Tibial artery (tissue), 4 donors: ENCODE results near the gene COL27A1.

ENCODE experiments used
- DNase-seq, 2 donors: peaks; one replicate each; pipeline ENCODE4 v3.0.0-alpha.2; 2019
- H3K27ac ChIP-seq, 2 donors: fragments of 200-600 bp; sonication (generic) in 1 of 2; 1 replicate in 1 of 2; 2 replicates in 1 of 2; pipeline ENCODE4 v1.5.1; 2018 to 2019; ENCODE audit warnings: mild to moderate bottlenecking in 1 of 2
- H3K27me3 ChIP-seq, 2 donors: fragments of 200-600 bp; sonication (generic) in 1 of 2; one replicate each; pipeline versions ENCODE4 v1.5.1 to v1.6.0; 2016 to 2019
- H3K36me3 ChIP-seq, 3 donors: fragments of 200-600 bp; sonication (generic) in 2 of 3; one replicate each; pipeline ENCODE4 v1.5.1; 2016 to 2019; ENCODE audit warnings: mild to moderate bottlenecking in 2 of 3
- H3K4me1 ChIP-seq, 4 donors: fragments of 200-600 bp; sonication (generic) in 2 of 4; 1 replicate in 3 of 4; 2 replicates in 1 of 4; pipeline ENCODE4 v1.5.1; 2016 to 2019
- H3K4me3 ChIP-seq, 2 donors: fragments of 200-600 bp; sonication (generic) in 1 of 2; 1 replicate in 1 of 2; 2 replicates in 1 of 2; pipeline ENCODE4 v1.5.1; 2018 to 2019; ENCODE audit warnings: mild to moderate bottlenecking in 2 of 2
- H3K9me3 ChIP-seq, 3 donors: fragments of 200-600 bp; sonication (generic) in 1 of 3; one replicate each; pipeline ENCODE4 v1.5.1; 2016 to 2019
- intact Hi-C: fragments of 100-400 bp; cut with DNase I; formaldehyde crosslinking; loops from one replicate; pipeline ENCODE4 v1.15.0; 2023; ENCODE audit warnings: low total_unique reads
- TF ChIP-seq, protein P1 (sequence below), 2 experiments: fragments of 200-600 bp in 1 of 2; fragments of 450-650 bp in 1 of 2; IDR thresholded peaks; one replicate each; pipeline ENCODE4 v1.5.1; 2017 to 2019; ENCODE audit warnings: antibody characterized with exemption in 2 of 2, mild to moderate bottlenecking in 1 of 2, moderate library complexity in 1 of 2

The COL27A1 gene

DNA sequence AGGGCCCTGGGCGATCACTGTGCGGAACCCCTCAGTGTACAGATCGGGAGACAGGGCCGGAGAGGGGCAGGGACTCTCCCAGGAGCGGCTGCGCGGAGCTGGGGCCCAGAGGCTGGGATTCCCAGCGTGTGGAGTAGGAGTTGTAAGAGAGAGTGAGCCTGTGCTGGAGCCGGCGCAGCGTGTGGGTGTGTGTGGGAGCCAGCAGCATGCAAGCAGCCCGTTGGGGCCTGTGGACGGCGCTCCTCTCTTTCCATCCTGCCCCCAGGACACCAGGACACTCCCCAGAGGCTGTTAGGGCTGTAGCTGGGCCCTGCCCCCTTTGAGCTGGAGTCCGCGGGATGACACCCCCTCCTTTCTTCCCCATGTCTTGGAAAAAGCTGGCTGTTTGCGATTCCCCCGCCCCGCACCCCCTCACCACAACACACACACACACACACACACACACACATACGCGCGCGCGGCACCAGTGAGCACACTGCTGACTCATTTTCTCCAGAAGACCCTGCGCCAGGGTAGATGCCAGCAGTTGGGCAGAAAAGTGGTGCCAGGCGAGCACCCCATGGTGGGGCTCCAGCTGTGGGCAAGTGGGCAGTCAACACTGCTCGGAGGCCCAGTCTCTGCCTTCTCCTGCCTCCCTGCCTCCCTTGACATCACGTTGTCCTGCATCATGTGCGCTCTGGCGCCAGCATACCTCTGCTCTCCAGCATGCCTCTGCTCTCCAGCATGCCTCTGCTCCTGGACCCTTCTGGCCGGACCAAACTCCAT lies 1.5 kb downstream of the COL27A1 start:
- Histone ChIP-seq H3K4me3 (peak overlapping the region; percentile 57 to 72), H3K4me1 (peaks cover 0 to 42% (median 33%) of the 10 kb centered on the region in 4 donors), H3K27ac (peak overlapping the region; percentile 79 to 88), H3K9me3 (no peaks in the 10 kb centered on the region), H3K27me3 (peaks cover 0 to 29% of the 10 kb centered on the region in 2 donors), H3K36me3 (no peaks in the 10 kb centered on the region)
- TF ChIP-seq, protein P1, sequence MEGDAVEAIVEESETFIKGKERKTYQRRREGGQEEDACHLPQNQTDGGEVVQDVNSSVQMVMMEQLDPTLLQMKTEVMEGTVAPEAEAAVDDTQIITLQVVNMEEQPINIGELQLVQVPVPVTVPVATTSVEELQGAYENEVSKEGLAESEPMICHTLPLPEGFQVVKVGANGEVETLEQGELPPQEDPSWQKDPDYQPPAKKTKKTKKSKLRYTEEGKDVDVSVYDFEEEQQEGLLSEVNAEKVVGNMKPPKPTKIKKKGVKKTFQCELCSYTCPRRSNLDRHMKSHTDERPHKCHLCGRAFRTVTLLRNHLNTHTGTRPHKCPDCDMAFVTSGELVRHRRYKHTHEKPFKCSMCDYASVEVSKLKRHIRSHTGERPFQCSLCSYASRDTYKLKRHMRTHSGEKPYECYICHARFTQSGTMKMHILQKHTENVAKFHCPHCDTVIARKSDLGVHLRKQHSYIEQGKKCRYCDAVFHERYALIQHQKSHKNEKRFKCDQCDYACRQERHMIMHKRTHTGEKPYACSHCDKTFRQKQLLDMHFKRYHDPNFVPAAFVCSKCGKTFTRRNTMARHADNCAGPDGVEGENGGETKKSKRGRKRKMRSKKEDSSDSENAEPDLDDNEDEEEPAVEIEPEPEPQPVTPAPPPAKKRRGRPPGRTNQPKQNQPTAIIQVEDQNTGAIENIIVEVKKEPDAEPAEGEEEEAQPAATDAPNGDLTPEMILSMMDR (IDR thresholded peaks at IDR 0.05): no peak
- peak; percentile 50 to 84 for DNase-seq
- intact Hi-C loops: loop anchor here (5.0 kb wide), 1 partner anchor 90 kb away; no protein-coding TSS in a partner anchor

DNA sequence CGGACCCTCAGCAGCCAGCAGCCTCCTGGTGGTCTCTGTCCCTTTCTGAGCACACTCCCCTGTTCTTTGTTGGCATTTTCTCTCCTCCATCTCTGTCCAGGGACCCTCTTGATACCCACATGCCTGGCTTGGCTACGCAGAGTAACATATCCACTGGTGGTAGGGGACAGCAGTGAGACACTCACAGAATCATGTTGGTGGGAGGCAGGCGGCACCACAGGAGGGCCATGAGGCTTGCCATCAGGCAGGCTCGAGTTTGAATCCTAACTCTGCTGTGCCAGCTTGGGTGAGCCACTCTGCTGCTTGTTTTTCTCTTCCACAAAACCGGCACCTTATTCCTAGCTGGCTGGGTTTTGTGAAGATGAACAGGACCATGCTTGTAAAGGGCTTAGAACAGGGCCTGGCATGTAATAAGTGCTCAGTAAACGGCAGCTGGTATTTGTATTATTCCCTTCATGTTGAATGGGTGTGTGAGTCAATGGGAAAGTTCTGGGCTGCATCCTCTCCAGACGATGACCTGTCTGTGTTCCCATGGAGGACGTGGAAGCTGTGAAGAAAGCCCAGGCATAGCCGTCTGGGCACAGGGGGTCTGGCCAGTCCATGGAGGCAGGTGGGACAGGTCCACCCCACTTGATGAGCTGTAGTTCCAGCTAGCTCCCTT lies 2.3 kb downstream of the COL27A1 start:
- Histone ChIP-seq H3K27me3 (peaks cover 0 to 21% of the 10 kb centered on the region in 2 donors), H3K4me1 (peaks cover 0 to 49% (median 36%) of the 10 kb centered on the region in 4 donors), H3K4me3 (no peak overlapping the region), H3K27ac (peak overlapping the region; percentile 79 to 88), H3K36me3 (no peaks in the 10 kb centered on the region), H3K9me3 (no peaks in the 10 kb centered on the region)
- intact Hi-C loops: loop anchor here (5.0 kb wide), 1 partner anchor 90 kb away; no protein-coding TSS in a partner anchor
- DNase-seq: no peak
- TF ChIP-seq, protein P1 (IDR thresholded peaks at IDR 0.05): no peak

DNA sequence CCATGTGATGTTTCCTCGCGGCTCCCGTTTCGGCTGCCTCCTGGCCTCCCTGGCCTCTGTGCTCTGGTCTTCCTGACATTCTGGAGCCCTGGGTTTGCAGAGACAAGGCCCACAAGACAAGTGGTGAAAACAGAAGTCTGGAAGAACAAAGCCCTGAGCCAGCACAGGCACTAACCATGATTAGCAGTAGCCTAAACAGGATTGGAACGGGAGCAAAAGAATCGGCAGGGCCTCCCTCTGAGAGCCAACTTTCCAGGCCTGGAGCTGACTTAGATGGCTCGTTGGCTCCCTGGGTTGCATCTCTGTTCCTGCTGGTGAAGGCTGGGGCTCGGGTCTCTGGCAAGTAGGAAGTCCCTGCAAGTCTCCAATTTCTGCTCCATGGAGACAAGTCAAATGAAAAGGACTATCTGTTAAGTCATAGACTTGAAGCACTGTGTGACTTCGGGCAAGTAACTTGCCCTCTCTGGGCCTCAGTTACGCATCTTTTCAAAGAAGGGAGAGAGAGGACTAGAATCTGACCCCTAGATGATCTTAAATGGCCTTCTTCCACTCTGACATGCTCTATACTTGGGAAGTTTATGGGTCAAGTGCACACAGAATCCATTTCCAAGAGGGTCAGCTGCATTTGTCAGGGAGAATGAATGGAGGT lies 3.3 kb downstream of the COL27A1 start:
- TF ChIP-seq, protein P1 (IDR thresholded peaks at IDR 0.05): no peak
- Histone ChIP-seq H3K4me1 (peaks cover 0 to 56% (median 42%) of the 10 kb centered on the region in 4 donors), H3K9me3 (no peaks in the 10 kb centered on the region), H3K36me3 (no peaks in the 10 kb centered on the region), H3K4me3 (no peak overlapping the region), H3K27ac (peak overlapping the region; percentile 79 to 88), H3K27me3 (peaks cover 0 to 12% of the 10 kb centered on the region in 2 donors)
- DNase-seq: no peak
- intact Hi-C loops: loop anchor here (5.0 kb wide), 1 partner anchor 89 kb away; no protein-coding TSS in a partner anchor

DNA sequence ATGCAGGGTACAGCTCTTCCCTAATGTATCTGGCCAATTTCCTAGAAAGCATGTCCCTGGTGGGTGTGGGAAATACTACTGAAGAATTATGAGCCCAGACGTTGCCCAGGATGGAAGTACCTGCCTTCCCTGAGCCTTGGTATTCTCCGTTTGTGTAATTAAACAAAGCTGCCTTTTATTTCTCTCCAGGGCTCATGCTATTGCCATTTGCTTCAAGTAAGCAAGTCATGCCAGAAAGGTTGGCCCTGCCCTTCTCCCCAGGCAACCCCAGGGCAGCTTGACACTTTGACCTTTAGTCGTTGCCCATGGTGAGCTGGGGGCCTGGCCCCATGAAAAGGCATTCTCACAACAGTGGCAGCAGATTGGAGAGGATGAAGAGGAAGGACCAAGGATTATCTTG lies 4.4 kb downstream of the COL27A1 start:
- no peak for DNase-seq
- H3K9me3 ChIP-seq: no peaks in the 10 kb centered on the region
- peaks cover 0 to 52% (median 37%) of the 10 kb centered on the region in 4 donors for H3K4me1 ChIP-seq
- H3K27ac ChIP-seq: no peak overlapping the region
- H3K36me3 ChIP-seq: no peaks in the 10 kb centered on the region
- TF ChIP-seq, protein P1 (IDR thresholded peaks at IDR 0.05): no peak
- intact Hi-C loops: loop anchor here (5.0 to 10.0 kb wide), 2 partner anchors 55 to 88 kb away; no protein-coding TSS in a partner anchor
- H3K4me3 ChIP-seq: no peak overlapping the region
- H3K27me3 ChIP-seq: peaks cover 0 to under 1% of the 10 kb centered on the region in 2 donors

DNA sequence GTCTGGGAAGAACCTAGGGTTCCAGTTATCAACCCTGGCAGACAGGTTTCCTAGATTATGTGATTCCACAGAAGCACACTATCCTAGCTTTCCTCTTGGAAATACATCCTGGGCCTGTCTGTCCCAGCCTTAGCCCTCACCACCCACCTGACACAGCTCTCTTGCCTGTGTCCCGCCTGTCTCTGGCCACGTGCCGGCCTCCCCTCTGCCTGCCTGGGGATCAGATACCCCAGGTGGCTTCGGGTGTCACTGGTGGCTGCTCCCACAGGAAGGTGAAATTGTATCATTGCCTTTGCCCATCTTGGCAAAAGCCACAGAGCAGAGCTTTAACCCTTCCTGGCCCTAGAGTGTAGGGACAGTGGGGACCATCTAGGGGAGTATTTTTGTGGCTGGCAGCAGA lies 6.2 kb downstream of the COL27A1 start:
- no peaks in the 10 kb centered on the region for H3K27me3 ChIP-seq
- peaks cover 0 to 42% (median 27%) of the 10 kb centered on the region in 4 donors for H3K4me1 ChIP-seq
- no peaks in the 10 kb centered on the region for H3K9me3 ChIP-seq
- no peaks in the 10 kb centered on the region for H3K36me3 ChIP-seq
- no peak overlapping the region for H3K27ac ChIP-seq
- intact Hi-C loops: loop anchor here (10.0 kb wide), 1 partner anchor 53 kb away; no protein-coding TSS in a partner anchor
- no peak for DNase-seq
- no peak overlapping the region for H3K4me3 ChIP-seq
- TF ChIP-seq, protein P1 (IDR thresholded peaks at IDR 0.05): no peak
